Measurements from ENCODE around the gene UQCC3. TPM values are rescaled to one million over a fixed set of nuclear protein-coding genes. Genes with fewer than 3 reads are reported as not detected.

UQCC3 gene
- total RNA-seq, 1 donor from 2014 or later, result 11.7 TPM

DNA sequence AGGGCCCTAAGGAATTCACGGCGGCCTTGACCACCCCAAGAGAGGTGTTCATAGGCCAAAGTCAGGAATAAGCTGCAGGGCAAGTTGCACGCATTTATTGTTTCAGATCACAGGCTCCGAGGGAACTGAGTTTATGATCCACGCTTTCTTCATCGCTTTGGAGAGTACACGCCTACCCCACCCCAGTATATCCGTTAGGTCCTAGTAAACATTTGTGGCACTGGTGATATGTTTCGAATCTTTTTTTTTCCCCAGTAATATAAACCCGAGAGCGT, 25.9 kb upstream of the UQCC3 start:
- H3K4me3 Mint-ChIP-seq, result peak overlapping the region; percentile 99
- H3K36me3 Mint-ChIP-seq, result no peaks in the 10 kb centered on the region
- no peaks in the 10 kb centered on the region for H3K27me3 Mint-ChIP-seq
- H3K4me1 Mint-ChIP-seq (ENCODE audit: unreplicated experiment), result peaks cover 6% of the 10 kb centered on the region
- H3K27ac Mint-ChIP-seq, result peak overlapping the region; percentile 93
- TF ChIP-seq, protein P1, sequence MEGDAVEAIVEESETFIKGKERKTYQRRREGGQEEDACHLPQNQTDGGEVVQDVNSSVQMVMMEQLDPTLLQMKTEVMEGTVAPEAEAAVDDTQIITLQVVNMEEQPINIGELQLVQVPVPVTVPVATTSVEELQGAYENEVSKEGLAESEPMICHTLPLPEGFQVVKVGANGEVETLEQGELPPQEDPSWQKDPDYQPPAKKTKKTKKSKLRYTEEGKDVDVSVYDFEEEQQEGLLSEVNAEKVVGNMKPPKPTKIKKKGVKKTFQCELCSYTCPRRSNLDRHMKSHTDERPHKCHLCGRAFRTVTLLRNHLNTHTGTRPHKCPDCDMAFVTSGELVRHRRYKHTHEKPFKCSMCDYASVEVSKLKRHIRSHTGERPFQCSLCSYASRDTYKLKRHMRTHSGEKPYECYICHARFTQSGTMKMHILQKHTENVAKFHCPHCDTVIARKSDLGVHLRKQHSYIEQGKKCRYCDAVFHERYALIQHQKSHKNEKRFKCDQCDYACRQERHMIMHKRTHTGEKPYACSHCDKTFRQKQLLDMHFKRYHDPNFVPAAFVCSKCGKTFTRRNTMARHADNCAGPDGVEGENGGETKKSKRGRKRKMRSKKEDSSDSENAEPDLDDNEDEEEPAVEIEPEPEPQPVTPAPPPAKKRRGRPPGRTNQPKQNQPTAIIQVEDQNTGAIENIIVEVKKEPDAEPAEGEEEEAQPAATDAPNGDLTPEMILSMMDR (conservative IDR thresholded peaks at IDR 0.05), result no peak
- DNase-seq (ENCODE audit: extremely low spot score, unreplicated experiment), result no peak
- no peaks in the 10 kb centered on the region for H3K9me3 Mint-ChIP-seq

DNA sequence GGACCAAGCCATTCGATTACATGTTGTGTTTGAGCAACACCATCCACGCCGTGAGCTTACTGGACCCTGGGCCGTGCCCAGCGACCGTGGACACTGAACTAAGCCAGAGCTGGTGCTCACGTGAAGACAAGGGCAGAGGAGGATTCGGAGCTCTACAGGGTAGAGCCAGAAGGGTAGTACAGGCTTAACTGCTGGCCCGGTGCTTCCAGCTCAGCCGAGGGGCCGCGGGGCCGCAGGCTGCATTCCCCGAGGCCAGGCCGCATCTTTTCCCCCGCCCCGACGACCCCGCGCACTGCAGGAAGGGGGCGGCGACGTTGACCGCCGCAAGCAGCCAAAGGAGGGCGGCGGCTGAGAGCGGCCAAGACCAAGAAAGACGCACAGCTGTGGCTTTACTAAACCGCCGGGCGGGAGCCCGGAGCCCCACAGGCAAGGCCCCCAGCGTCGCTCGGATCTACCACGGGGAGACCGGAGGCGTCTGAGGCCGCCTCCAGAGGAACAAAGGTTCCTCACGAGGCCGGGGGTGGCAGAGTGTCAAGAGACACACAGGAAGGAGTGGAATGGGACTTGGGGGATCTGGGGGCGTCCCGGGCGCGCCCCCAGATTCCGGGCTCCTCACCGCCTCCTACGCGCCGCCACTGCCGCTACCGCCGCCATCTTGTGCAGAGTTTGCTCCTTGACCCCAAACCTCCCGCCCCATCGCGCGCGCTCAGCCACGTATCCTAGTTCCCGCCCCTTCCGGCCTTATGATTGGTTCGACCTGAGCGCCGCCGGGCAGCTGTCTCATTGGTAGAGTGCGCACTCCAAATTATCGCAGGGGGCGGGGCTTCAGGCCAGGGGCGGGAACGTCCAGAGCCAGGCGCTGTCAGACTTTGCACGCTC, 25.3 kb upstream of the UQCC3 start, which contains the start of gene GANAB:
Gene GANAB (minus strand): TSS at position 668 of the 879 bp plus-strand sequence. CDS start 14 bp downstream, at position 654.
- H3K4me1 Mint-ChIP-seq (ENCODE audit: unreplicated experiment), result peaks cover 6% of the 10 kb centered on the region
- peak within 1 kb of the TSS; percentile 93 for H3K27ac Mint-ChIP-seq
- H3K36me3 Mint-ChIP-seq, result no peaks in the 10 kb centered on the region
- no peaks in the 10 kb centered on the region for H3K9me3 Mint-ChIP-seq
- peak; percentile 99 for DNase-seq (ENCODE audit: extremely low spot score, unreplicated experiment)
- peak within 1 kb of the TSS; percentile 99 for H3K4me3 Mint-ChIP-seq
- no peaks in the 10 kb centered on the region for H3K27me3 Mint-ChIP-seq
- TF ChIP-seq, protein P1 (conservative IDR thresholded peaks at IDR 0.05), result no peak

DNA sequence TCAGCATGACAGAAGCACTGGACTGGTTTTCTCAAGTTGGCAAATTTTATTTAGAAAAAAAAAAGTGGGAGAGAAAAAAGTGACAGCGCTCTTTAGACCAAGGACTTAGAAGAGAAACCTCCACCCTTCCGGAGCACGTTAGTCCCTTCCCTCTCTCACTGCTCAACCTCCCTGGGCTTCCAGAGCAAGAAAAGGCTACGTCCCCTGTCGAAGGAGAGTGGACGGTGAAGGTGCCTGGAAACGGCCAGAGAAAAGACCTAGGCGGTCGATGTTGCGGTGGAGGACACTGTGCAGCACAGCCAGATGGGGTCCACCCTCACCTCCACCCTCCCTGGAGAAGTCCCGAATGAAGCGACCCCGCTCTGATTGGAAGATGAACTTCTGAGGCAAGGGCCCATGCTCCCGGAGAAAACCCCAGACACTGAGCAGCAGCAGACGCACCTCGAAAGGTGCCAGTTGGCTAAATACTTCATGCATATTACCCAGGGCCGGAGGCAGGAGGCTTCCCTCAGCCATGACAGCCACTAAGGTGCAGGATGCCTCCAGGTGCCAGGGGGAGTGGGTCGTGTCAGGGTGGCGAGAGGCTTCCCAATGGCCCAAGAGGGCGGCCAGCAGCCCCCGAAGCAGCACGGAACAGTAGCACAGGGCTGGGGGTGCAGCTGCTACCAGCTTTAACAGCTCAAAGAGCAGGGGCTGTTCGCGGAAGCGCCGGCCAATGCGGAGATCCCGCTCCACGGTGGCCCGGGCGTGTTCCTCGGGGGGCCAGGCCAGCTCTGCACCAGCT, 24.5 kb upstream of the UQCC3 start:
- H3K4me1 Mint-ChIP-seq (ENCODE audit: unreplicated experiment), result peaks cover 6% of the 10 kb centered on the region
- no peaks in the 10 kb centered on the region for H3K27me3 Mint-ChIP-seq
- TF ChIP-seq, protein P1 (conservative IDR thresholded peaks at IDR 0.05), result no peak
- H3K36me3 Mint-ChIP-seq, result no peaks in the 10 kb centered on the region
- no peak for DNase-seq (ENCODE audit: extremely low spot score, unreplicated experiment)
- H3K4me3 Mint-ChIP-seq, result peak overlapping the region; percentile 99
- H3K9me3 Mint-ChIP-seq, result no peaks in the 10 kb centered on the region
- peak overlapping the region; percentile 93 for H3K27ac Mint-ChIP-seq

DNA sequence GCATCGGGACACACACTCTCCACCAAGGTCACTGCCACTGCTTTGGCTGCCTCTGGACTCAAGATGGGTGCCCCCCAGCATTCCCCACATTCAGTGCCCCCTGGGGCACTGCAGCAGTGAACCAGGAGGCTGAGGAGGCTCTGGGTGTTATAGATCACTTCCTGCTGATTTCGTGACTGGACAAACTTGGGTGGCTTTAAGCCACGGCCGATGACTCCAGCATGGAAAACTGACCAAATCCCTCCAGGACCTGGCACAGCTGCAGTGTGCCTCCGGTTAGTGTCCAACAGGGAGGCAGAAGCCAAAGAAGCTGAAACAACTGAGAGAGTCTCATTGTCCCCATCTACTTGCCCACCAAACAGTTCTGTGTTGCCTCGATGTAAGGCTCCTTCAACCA, 23.9 kb upstream of the UQCC3 start:
- peaks cover 11% of the 10 kb centered on the region for H3K4me1 Mint-ChIP-seq (ENCODE audit: unreplicated experiment)
- TF ChIP-seq, protein P1 (conservative IDR thresholded peaks at IDR 0.05), result no peak
- no peak overlapping the region for H3K27ac Mint-ChIP-seq
- H3K4me3 Mint-ChIP-seq, result no peak overlapping the region
- no peaks in the 10 kb centered on the region for H3K9me3 Mint-ChIP-seq
- no peaks in the 10 kb centered on the region for H3K36me3 Mint-ChIP-seq
- DNase-seq (ENCODE audit: extremely low spot score, unreplicated experiment), result no peak
- no peaks in the 10 kb centered on the region for H3K27me3 Mint-ChIP-seq

DNA sequence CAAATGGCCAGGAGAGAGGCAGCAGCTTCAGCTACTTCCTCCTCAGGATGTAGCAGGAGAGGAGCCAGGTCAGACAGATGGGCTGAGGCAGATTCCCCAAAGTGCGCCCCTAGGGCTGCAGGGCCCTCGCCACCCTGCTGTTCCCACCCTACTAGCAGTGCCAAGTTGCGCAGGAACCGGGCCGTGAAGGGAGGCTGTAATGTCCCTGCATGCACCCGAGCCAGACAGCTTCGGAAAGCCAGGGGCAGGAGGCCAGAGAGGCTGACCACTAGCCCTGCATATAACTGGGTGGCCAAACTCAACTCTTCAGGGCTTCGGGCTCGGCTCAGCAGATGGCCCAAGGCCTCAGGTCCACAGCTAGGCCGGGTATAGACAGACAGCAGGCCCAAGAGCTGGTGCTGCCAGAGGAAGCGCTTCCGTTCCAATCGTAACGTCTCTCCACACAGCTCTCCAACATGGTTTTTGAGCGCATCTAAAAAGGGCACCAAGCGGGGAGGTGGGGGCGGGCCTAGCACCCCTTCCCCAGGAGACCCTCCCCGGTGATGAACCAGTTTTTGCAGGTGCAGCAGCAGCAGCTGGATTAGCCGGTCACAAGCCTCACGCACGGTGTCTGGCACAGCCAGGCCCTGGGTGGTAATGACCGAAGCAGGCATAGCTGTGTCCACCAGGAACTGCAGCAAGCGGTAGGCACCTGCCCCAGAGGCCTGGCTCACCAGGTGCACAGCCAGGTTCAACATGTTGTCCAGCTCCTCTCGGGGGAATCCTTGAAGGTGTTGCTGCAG, 23.1 kb upstream of the UQCC3 start:
- H3K36me3 Mint-ChIP-seq, result no peaks in the 10 kb centered on the region
- no peaks in the 10 kb centered on the region for H3K9me3 Mint-ChIP-seq
- TF ChIP-seq, protein P1 (conservative IDR thresholded peaks at IDR 0.05), result no peak
- DNase-seq (ENCODE audit: extremely low spot score, unreplicated experiment), result no peak
- no peaks in the 10 kb centered on the region for H3K27me3 Mint-ChIP-seq
- no peak overlapping the region for H3K4me3 Mint-ChIP-seq
- peaks cover 14% of the 10 kb centered on the region for H3K4me1 Mint-ChIP-seq (ENCODE audit: unreplicated experiment)
- H3K27ac Mint-ChIP-seq, result no peak overlapping the region
